GM18517 (cell line): ENCODE results near the gene CIAO2B.
A peak's percentile ranks its signal among the peaks of the same experiment; 100 is the strongest.

ENCODE experiments used
- ATAC-seq: cut with Tn5 transposase; IDR thresholded peaks from one replicate; pipeline ENCODE4 v1.9.1; 2021; ENCODE audit warnings: mild to moderate bottlenecking, moderate library complexity; ENCODE audit not compliant: unreplicated experiment

CIAO2B gene

DNA sequence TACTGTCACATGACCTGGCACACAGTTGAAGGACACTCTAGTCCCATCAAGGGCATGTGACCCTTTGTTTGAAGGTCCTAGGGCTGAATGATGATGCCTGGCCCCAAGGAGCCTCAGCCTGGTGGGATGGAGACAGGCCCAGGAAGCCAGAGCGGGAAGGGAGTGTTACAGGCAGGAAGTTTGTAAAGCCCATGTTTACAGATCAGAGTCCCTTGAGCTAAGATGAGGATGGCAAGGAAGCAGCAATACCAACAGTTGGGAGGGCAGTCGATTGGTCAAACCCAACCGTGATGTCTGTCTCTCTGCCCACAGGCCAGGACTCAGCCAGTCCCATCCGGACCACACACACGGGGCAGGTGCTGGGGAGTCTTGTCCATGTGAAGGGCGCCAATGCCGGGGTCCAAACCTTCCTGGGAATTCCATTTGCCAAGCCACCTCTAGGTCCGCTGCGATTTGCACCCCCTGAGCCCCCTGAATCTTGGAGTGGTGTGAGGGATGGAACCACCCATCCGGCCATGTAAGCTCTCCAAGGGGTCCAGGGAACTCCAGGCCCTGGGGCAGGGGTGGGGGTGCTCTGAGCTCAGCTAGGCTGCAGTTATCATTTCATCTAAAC lies 3.6 kb upstream of the CIAO2B start:
- no peak for ATAC-seq

GRCh38 chr16:66936889-66937554 lies 2.8 kb upstream of the CIAO2B start:
- ATAC-seq = no peak

- no peak for ATAC-seq
Measured at GRCh38 chr16:66936462-66936861, 2.3 kb upstream of the CIAO2B start.

- no peak for ATAC-seq
Measured at GRCh38 chr16:66935314-66936011, 1.3 kb upstream of the CIAO2B start, which contains the start of gene CES2. Gene CES2 (plus strand): TSS chr16:66935516. CDS start chr16:66935636, 120 bp downstream.

DNA sequence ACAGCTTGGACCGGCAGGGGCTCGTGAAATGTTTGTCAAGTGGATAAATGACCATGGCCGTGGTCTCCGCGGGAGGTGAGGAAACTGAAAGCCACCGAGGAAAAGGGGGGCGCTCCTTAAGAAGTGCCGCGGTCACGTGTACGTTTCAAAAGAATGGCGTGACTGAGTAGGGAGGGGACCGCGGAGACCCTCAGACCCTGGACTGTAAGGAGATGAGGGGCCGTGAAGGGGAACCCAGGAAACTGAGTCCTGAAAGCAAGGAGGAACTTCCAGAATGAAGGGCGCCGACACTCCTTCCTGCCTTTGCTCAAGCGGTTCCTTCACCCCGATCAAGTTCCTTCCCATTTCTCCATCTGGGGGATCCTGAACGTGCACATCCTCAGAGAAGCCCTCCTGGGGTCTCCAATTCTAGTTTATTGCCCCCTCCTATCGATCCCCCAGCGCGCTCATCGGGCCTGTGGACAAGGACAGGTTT lies 674 bp upstream of the CIAO2B start:
- peak; percentile 4 for ATAC-seq

- ATAC-seq = peak; percentile 3
Measured at GRCh38 chr16:66933776-66934137, 445 bp downstream of the CIAO2B start.

- ATAC-seq = no peak
Measured at GRCh38 chr16:66932076-66932475, 2.1 kb downstream of the CIAO2B start.

DNA sequence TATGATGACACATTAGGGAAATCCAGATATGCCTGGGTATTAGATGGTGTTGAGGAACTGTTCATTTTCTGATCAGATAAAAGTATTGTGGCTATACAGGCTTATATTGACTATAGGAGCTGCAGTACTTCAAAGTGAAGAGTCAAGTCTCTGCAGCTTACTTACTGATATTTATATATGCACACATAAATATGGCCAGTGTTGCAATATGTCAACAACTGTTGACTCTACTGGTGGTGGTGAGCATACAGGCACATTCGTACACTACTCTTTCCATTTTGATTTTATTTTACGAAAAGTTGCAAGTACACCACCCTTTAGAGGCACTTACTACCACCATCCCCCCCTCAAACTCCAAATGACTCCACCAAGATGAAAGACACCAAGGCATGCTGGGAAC lies 2.5 kb downstream of the CIAO2B start:
- no peak for ATAC-seq

DNA sequence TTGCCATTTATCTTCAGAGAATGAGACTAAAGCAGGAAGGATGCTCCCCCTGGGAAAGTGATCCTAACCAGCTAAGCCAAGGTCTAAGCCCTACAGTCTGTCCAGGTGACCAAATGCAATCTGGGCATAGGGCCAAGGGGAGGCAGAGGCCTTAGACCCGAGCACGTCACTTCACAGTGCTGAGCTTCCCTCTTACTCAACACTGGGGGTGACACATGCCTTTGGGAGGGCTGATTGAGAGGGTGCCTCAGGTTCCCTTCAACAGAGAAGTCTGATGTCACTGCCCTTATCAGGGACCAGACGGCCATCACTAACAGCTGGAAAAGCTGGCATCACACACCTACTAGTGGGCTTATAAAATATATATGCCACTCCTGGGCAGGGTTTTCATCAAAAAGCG lies 4.0 kb downstream of the CIAO2B start:
- ATAC-seq = no peak

DNA sequence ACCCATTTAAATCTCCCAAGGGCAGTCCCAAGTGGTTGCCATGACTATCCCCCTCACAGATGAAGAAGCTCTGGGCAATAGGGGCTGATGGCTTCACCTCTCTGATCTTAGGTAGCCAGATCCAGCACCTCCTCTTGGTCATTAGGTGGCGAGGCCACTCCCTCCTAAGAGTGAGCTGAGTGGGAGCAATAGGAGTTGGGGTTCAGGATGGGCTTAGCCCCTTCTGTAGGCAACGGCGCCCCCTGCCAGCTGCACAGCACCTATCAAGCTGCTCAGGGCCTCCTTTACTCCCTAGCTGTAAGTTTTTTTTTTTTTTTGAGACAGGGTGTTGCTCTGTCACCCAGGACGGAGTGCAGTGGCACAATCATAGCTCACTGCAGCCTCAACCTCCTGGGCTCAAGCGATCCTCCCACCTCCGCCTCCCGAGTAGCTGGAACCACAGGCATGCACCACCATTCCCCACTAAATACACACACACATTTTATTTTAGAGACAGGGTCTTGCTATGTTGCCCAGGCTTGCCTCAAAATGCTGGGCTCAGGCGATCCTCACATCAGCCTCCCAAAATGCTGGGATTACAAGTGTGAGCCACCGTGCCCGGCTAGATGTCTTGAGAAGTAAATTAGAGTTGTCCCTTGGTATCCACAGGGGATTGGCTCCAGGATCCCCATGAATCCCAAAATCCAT lies 5.4 kb downstream of the CIAO2B start:
- no peak for ATAC-seq

DNA sequence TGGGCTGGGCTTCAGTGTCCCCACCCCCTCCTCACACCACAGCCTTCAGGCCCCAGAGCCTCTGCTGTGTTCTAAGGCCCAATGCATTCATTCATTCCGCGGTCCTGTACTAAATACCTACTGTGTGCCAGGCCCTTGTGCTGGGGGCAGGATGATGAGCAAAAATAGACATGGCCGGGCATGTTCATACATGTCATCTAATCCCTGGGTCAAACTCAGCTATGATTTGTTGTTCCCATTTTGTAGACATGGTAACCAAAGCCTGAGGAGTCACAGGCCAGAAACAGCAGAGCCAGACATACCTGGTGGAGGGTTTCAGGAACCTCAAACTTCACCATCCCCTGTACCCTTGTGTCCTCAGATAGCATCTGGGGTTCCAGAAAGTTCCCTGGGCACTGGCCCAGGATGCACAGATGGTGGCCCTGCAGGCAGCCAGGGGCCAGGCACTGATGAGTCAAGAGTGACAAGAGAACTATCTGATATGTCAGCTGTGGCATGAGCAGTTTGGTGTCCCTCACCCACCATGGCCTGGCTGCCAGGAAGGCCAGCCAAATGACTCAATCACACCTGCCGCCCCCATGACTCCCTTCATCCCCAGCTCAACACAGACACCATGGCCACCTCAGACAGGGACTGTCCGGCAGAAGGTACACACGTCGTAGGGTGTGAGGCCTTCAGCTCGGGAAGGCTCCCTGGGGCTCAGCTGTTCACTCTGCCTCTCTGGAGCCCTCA lies 6.1 kb downstream of the CIAO2B start:
- no peak for ATAC-seq

DNA sequence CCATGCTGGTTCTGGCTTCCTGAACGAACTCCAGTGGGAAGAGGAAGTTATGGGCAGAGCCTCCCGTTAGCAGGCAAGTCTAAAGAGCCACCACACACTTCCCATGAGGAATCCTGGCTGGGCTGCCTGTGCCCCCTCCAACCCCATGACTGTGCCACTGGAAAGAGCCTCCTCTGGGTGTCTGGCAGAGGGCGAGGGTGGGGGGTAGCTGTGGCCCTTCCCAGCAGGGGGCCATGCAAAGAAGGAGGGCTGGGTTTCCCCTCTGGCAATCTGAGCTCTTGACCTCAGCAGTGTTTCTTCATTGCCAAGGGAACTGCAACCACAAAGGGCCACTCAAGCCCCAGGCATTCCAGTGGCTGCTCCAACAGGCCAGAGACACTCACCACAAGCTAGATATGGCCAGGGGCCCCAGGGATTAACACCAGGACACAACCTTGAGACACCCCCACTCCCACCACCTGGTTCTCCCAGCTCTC lies 7.2 kb downstream of the CIAO2B start:
- no peak for ATAC-seq

DNA sequence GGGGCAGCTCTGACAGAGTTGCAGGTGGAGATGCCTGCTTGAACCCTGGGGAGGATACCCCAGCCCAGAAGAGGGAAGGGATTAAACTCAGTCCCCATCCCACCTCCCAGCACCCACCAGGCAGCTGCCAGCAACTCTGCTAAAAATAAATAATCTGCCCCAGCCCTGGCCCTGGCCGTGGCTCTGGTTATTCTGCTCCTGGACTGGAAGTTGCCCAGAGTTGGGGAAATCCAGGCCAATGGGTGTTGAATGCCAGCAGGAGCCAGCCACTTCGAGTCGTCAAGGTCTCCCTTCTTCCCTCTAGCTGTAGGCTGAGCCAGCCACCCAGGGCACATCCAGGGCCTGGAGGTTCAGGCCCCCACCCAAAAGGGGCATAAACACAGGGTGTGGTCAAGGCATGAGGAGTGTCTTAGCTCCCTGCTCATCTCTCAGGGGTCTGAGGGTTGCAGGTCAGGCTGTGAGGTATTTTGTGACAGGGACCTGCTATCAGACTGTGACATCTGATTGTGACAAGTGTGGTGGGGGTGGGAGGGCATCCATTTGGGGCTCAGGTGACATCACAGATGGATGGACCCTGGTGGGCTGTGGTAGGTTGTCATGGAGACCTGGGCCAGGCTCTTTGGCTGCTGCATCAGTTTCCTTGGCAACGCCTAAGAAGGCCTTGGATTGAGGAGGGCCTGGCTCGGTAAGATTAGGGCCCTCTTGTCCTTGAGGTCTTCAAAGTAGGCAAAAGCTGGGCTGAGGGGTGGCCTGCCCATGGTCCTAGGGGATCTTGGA lies 7.8 kb downstream of the CIAO2B start:
- no peak for ATAC-seq

- no peak for ATAC-seq
Measured at GRCh38 chr16:66925322-66925840, 8.8 kb downstream of the CIAO2B start, which contains the start of gene RRAD. Gene RRAD (minus strand): TSS chr16:66925535. CDS start chr16:66925179, 356 bp downstream.

DNA sequence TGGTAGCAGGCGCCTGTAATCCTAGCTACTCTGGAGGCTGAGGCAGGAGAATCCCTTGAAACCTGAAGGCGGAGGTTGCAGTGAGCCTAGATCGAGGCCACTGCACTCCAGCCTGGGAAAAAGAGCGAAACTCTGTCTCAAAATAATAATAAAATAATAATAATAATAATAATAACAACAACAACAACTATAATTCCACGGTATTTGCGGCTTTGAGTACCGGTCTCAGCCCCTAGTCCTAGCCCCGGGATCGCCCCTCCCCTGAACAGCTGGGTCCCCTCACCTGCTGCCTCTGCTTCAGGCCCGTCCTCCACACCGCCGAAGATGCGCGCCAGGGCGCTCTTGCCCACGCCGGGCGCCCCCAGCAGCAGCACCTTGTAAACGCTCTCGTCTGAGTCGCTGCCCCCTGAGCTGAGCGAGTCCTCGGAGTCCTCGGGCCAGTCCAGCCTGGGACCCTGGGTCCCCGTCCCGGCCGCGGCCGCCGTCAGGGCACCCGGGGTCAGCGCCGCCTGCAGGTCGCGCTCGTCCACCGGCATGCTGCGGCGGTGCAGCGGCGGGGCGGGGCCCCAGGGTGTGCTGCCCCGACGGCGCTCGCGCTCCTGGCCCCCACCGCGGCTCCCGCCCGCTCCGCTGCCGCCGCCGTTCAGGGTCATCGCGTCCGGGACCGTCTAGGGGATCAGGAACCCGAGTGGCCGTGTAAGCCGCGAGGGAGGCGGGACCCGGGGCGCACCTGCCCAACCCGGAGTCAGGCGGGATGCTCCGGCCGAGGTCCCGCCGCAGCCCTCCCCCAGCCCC lies 9.5 kb downstream of the CIAO2B start:
- no peak for ATAC-seq

- ATAC-seq = no peak
Measured at GRCh38 chr16:66923866-66924265, 10.3 kb downstream of the CIAO2B start.

- ATAC-seq = no peak
Measured at GRCh38 chr16:66923247-66923731, 10.9 kb downstream of the CIAO2B start.

DNA sequence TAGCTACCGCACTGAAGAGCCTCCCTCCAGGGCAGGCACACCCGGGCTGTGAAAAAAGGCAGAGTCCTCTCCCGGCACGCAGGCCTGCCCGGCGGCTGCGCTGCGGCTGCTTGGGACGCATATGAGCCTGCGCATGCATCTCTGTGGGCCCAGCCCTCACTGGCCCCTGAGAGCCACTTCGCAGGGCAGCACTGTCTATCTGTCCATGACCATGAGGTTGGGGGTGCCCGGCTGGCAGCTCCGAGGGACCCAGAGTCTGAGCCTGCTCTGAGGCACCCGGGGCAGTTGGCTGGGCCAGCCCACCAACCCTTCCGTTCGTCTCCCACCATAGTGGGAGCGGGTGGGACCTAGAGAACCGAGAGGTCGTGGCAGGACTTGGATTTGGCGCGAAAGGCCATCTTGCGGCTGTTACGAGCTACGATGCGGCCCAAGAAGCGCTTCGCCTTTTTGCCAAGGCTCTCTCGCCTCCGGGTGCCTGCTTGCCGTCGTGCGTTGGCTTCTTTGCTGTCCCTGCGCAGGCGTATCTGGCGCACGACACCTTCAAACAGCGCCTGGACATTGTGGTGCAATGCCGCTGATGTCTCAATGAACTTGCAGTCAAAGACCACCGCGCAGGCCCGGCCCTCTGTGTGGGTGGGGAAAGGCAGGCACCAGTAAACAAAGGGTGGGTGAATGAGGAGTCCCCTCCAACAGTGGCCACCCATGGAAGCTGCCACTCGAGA lies 12.3 kb downstream of the CIAO2B start:
- no peak for ATAC-seq
